ENCODE measurements around the gene ECHS1.

Gene ECHS1

GRCh38 chr10:133373174-133374090 lies at the start of gene ECHS1:
Gene ECHS1, minus strand, starts transcription at chr10:133373354. Its CDS starts 21 bp downstream, at chr10:133373333.
- TF ChIP-seq TAF1 (IDR thresholded peaks at IDR 0.05; ENCODE audit: low read depth) (peak; percentile 94), ZBTB7A (IDR thresholded peaks at IDR 0.05; ENCODE audit: low read depth) (peak; percentile 70), YY1 (IDR thresholded peaks at IDR 0.05; ENCODE audit: low read depth) (peak; percentile 95), CREB1 (IDR thresholded peaks at IDR 0.05; ENCODE audit: low read depth) (no peak), CEBPB (IDR thresholded peaks at IDR 0.05) (no peak; the same call in 1 of the 2 replicates), RAD21 (IDR thresholded peaks at IDR 0.05; ENCODE audit: low read depth) (no peak), TEAD4 (IDR thresholded peaks at IDR 0.05) (no peak), NFIC (IDR thresholded peaks at IDR 0.05) (no peak), EP300 (IDR thresholded peaks at IDR 0.05; ENCODE audit: borderline replicate concordance) (no peak), TCF12 (IDR thresholded peaks at IDR 0.05; ENCODE audit: low read depth) (peak; percentile 24; the same call in 1 of the 2 replicates), EGR1 (IDR thresholded peaks at IDR 0.05) (peak; percentile 27; the same call in 1 of the 2 replicates), FOXM1 (IDR thresholded peaks at IDR 0.05; ENCODE audit: borderline replicate concordance, low read depth) (no peak), MAX (IDR thresholded peaks at IDR 0.05) (peak; percentile 68), REST (IDR thresholded peaks at IDR 0.05; ENCODE audit: low read depth) (no peak), USF1 (IDR thresholded peaks at IDR 0.05) (peak; percentile 30; the same call in 1 of the 2 replicates)

GRCh38 chr10:133422223-133422806 lies 49.2 kb upstream of the ECHS1 start:
- TF ChIP-seq REST (IDR thresholded peaks at IDR 0.05; ENCODE audit: low read depth) (no peak), ZBTB7A (IDR thresholded peaks at IDR 0.05; ENCODE audit: low read depth) (no peak), TEAD4 (IDR thresholded peaks at IDR 0.05) (no peak), CREB1 (IDR thresholded peaks at IDR 0.05; ENCODE audit: low read depth) (no peak)

GRCh38 chr10:133421336-133422222 lies 48.4 kb upstream of the ECHS1 start:
- TF ChIP-seq CREB1 (IDR thresholded peaks at IDR 0.05; ENCODE audit: low read depth), result no peak
- TF ChIP-seq FOXM1 (IDR thresholded peaks at IDR 0.05; ENCODE audit: borderline replicate concordance, low read depth), result no peak
- TF ChIP-seq EP300 (IDR thresholded peaks at IDR 0.05; ENCODE audit: borderline replicate concordance), result no peak
- no peak for TF ChIP-seq TAF1 (IDR thresholded peaks at IDR 0.05; ENCODE audit: low read depth)
- TF ChIP-seq TCF12 (IDR thresholded peaks at IDR 0.05; ENCODE audit: low read depth), result no peak
- TF ChIP-seq MAX (IDR thresholded peaks at IDR 0.05), result no peak
- TF ChIP-seq EGR1 (IDR thresholded peaks at IDR 0.05), result no peak
- no peak for TF ChIP-seq RAD21 (IDR thresholded peaks at IDR 0.05; ENCODE audit: low read depth)
- no peak for TF ChIP-seq USF1 (IDR thresholded peaks at IDR 0.05)
- TF ChIP-seq CEBPB (IDR thresholded peaks at IDR 0.05), result no peak
- TF ChIP-seq NFIC (IDR thresholded peaks at IDR 0.05), result no peak

- TF ChIP-seq EP300 (IDR thresholded peaks at IDR 0.05; ENCODE audit: borderline replicate concordance) (0 out of 2 replicates have a peak, but pooled peaks have one; percentile 12), TCF12 (IDR thresholded peaks at IDR 0.05; ENCODE audit: low read depth) (no peak), CEBPB (IDR thresholded peaks at IDR 0.05) (no peak)
Observed at GRCh38 chr10:133420579-133420978, 47.4 kb upstream of the ECHS1 start.

GRCh38 chr10:133420028-133420427 lies 46.9 kb upstream of the ECHS1 start:
- no peak for TF ChIP-seq YY1 (IDR thresholded peaks at IDR 0.05; ENCODE audit: low read depth)
- TF ChIP-seq TAF1 (IDR thresholded peaks at IDR 0.05; ENCODE audit: low read depth), result no peak
- no peak for TF ChIP-seq CEBPB (IDR thresholded peaks at IDR 0.05)
- no peak for TF ChIP-seq RAD21 (IDR thresholded peaks at IDR 0.05; ENCODE audit: low read depth)
- no peak for TF ChIP-seq REST (IDR thresholded peaks at IDR 0.05; ENCODE audit: low read depth)
- no peak for TF ChIP-seq MAX (IDR thresholded peaks at IDR 0.05)
- no peak for TF ChIP-seq EP300 (IDR thresholded peaks at IDR 0.05; ENCODE audit: borderline replicate concordance)
